GM12873 (cell line): ENCODE results near the gene BSN.
A peak's percentile ranks its signal among the peaks of the same experiment; 100 is the strongest.

Experiments
- TF ChIP-seq, protein P1 (sequence below): IDR thresholded peaks from 2 replicates; pipeline ENCODE4 v1.5.1; 2012; ENCODE audit warnings: low read depth, mild to moderate bottlenecking, moderate library complexity, low read length, control low read depth; ENCODE audit not compliant: insufficient read depth; ENCODE audit errors: missing control alignments

BSN gene

DNA sequence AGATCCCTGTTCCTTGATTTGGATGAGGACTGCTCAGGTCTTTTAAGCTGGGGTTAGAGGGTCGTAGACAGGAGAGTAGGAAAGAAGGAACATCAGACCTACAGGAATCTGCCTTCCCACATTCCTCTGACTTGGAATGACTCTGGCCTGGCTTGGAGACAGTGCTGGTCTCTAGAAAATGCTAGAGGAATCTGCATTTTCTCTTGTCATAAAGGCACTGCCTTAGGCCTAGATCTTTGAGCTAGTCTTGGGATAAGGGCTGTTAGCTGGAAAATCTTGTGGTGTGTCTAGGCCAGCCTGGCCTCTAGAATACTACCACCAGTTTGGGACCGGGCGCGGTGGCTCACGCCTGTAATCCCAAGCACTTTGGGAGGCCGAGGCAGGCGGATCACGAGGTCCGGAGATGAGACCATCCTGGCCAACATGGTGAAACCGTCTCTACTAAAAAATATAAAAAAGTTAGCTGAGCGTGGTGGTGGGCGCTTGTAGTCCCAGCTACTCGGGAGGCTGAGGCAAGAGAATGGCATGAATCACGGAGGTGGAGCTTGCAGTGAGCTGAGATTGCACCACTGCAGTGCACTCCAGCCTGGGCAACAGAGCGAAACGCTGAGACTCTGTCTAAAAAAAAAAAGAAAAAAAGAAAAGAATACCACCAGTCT lies 17.3 kb upstream of the BSN start:
- TF ChIP-seq, protein P1, sequence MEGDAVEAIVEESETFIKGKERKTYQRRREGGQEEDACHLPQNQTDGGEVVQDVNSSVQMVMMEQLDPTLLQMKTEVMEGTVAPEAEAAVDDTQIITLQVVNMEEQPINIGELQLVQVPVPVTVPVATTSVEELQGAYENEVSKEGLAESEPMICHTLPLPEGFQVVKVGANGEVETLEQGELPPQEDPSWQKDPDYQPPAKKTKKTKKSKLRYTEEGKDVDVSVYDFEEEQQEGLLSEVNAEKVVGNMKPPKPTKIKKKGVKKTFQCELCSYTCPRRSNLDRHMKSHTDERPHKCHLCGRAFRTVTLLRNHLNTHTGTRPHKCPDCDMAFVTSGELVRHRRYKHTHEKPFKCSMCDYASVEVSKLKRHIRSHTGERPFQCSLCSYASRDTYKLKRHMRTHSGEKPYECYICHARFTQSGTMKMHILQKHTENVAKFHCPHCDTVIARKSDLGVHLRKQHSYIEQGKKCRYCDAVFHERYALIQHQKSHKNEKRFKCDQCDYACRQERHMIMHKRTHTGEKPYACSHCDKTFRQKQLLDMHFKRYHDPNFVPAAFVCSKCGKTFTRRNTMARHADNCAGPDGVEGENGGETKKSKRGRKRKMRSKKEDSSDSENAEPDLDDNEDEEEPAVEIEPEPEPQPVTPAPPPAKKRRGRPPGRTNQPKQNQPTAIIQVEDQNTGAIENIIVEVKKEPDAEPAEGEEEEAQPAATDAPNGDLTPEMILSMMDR, result no peak

DNA sequence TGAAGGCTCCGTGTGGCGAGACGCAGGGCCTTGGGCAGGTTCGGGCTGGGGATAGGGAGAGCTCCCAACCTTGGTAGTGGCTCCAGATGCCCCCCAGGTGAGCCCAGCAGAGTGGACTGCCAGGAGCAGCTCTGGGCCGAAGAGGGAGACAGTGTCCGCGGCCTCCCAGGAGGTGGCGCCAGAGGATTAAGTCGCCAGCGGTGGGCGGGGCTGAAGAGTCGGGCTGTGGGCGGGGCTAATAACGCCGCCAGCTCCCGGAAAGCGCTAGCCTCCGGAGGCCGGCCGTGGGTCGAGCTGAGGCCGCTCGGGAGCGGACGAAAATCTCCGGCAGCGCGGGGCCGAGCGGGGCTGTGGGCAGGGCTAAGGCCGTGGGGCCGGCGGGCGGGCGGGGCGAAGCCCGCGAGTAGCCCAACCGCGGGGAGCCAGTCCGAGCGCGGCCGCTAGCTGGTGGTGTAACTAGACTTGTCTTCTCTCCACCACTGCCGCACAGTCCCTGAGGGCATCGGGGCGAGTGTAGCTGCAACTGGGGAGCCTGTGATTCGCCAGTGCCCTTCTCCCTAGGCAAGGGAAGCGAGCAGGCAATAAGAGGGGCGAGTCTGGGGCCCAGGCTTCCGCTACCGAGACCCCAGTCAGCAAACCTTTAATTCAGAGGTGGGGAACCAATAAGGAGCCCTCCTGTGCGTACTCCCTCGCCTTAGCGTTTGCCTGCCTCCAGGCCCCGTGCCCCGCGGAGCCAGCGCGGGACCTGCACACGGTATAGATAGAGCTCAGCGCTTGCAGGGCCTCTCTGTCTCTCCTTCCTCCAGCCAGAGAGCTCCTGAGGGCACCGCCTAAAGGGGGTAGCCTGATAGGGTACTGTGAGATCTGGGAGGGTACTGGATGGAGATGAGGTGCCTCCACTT lies 14.4 kb upstream of the BSN start:
- TF ChIP-seq, protein P1, result peak; percentile 84

DNA sequence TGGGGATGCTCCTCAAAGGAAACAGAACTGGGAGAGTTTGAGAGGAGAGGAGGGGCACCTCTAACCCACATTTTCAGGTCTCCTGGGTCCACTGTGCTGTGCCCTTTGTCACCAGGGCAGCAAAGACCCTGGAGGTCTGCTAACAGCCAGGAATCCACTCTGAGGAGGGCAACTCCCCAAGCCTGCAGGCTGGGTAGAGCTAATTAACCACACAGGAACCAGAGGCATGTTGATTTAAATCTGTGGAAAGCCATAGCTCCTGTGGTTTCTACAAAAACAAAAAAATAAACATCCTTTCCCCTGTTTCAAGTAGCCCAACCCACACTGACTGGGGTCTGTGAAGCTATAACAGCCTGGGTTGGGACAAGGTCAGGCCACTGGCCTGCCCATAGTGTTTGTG lies 2.2 kb upstream of the BSN start:
- TF ChIP-seq, protein P1, result no peak

DNA sequence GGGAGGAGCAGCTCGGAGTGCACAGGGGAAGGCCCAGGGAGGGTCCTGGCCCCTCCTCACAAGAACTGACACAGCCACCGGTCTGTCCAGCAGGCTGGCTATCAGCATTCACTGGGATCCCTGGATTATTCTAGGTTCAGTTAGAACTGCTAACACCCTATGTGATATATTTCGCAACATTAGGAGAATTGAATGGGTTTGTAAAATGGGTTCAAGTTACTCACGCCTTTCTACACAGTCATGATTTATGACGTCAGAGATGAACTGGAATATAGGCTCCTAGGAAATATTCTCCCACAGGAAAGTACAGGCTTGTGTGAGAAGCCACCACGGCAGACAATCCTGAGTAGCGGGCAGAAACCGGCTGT lies 969 bp upstream of the BSN start:
- TF ChIP-seq, protein P1, result no peak

DNA sequence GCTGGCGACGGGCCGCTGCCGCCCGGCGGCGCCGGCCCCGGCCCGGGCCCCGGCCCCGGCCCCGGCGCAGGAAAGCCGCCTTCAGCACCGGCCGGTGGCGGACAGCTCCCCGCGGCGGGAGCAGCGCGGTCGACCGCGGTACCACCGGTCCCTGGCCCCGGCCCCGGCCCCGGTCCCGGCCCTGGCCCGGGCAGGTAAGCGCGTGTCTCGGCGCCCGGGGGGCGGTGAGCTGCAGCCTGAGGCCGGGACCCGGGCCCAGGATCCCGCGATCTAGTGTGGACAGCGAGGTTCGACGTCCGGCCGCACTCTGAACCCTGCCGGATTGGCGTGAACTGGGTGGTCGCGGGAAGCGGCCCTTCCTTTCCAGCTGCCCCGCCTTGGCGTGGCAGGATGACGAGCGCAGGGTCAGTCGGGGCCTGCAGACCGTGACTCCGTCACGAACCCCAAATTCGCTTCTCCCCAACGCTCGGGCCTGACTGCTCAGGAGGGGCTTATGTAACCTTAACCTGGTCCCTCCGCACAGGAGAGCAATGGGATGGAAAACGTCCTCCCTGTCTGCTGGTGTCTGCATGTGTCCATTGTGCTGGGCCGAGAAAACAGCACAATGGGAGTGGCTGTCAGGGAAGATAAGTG lies 472 bp downstream of the BSN start:
- TF ChIP-seq, protein P1, result no peak

DNA sequence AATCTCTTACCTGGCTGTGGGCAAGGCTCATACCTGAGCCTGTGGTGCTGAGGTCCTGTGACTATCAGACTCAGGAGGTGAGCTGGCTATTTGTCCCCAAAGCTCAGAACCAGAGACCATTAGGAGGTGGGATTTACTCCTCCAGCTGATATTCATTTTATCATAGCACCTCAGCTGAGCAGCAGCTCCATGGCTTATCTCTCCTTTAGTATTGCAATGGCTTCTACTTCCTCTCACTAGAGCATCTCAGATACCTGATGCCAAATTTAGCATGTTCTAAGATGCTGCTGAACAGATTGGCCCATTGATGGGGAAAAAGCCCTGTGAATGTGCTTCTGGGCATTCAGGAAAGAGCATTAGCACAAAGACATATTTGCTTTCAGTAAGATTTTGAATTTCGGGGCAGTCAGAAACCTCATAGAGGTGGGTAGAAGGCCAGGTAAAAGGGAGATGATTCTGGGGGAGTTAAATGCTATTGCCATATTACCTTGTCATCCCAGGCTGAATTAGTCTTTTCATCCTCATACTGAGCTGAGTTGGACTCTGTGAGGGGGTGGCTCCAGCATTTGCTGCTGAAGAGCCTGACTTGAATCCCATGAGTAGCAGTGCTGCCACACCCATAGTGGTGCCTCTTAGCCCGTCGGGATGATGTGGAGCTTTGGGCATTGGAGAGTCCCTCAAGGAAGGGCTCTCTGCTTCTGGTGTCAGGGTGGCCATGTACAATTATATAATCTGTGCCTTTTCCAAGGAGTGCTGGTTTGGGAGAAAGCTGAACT lies 2.4 kb downstream of the BSN start:
- TF ChIP-seq, protein P1, result no peak

DNA sequence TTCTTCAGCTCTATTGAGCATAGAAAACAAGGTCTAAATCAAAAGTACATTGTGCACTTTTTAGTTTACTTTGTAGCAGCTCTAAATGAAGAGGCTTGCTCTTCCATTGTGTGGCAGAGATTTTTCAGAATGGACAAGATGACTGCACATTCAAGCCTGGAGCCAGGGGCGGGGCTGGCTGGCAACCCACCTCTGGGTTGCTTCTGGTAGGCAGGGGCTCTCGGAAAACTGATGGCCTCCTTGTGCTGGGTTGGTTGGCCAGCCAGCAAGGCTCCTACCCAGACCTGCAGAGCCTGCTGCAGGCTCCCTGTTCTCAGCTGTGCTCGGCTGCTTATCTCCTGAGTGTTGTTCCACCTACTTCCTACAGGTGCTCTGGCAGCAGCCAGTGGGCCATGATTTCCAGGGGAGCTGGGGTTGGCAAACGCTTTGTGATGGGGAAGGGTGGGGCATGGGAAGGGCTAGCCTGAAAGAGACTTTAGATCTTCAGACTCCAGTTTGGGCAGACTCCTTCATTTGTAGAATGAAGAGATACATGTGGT lies 8.8 kb downstream of the BSN start:
- TF ChIP-seq, protein P1, result peak; percentile 13
